Uterus (tissue), 4 donors: ENCODE measurements around the gene AMACR. TPM values are rescaled to one million over a fixed set of nuclear protein-coding genes. Genes with fewer than 3 reads are reported as not detected.

Experiments used
- DNase-seq, 2 donors: peaks; one replicate each; pipeline ENCODE4 v3.0.0-alpha.2; 2019 to 2020
- H3K27ac ChIP-seq, 2 donors: fragments of 200-600 bp; sonication (generic); 1 replicate in 1 of 2; 2 replicates in 1 of 2; pipeline ENCODE4 v1.5.1; 2016 to 2018
- H3K27me3 ChIP-seq, 2 donors: fragments of 200-600 bp; sonication (generic); one replicate each; pipeline ENCODE4 v1.5.1; 2018 to 2019; ENCODE audit warnings: control low read depth in 1 of 2
- H3K36me3 ChIP-seq, 2 donors: fragments of 200-600 bp; sonication (generic); one replicate each; pipeline ENCODE4 v1.5.1; 2019; ENCODE audit warnings: control low read depth in 1 of 2
- H3K4me1 ChIP-seq, 2 donors: fragments of 200-600 bp; sonication (generic); one replicate each; pipeline ENCODE4 v1.5.1; 2018 to 2019; ENCODE audit warnings: control low read depth in 1 of 2
- H3K4me3 ChIP-seq, 2 donors: fragments of 200-600 bp; sonication (generic); 1 replicate in 1 of 2; 2 replicates in 1 of 2; pipeline ENCODE4 v1.5.1; 2018 to 2019; ENCODE audit warnings: mild to moderate bottlenecking in 1 of 2
- H3K9me3 ChIP-seq, 2 donors: fragments of 200-600 bp; sonication (generic); one replicate each; pipeline ENCODE4 v1.5.1; 2019; ENCODE audit warnings: control low read depth in 1 of 2
- POLR2A ChIP-seq, 2 donors: fragments of 450-650 bp; IDR thresholded peaks; one replicate each; pipeline ENCODE4 v1.6.1; 2016; ENCODE audit warnings: antibody characterized with exemption in 2 of 2, mild to moderate bottlenecking in 1 of 2, moderate library complexity in 1 of 2
- intact Hi-C: fragments of 100-400 bp; cut with DNase I; formaldehyde crosslinking; loops from one replicate; pipeline ENCODE4 v1.15.1; 2023; ENCODE audit warnings: low total_unique reads
- total RNA-seq, 4 donors: library from RNA; depleted of rRNA in 3 of 4; stranded (reverse); fragments of >200 nt in 3 of 4; gene quantifications; one replicate each; pipeline versions ENCODE4 v1.1.0 to v1.2.4, GENCODE V29; 2014 to 2023
- TF ChIP-seq, protein P1 (sequence below), 4 experiments: fragments of 200-600 bp in 2 of 4; fragments of 450-650 bp in 2 of 4; sonication (generic) in 2 of 4; IDR thresholded peaks; one replicate each; pipeline ENCODE4 v1.5.1; 2016 to 2019; ENCODE audit warnings: antibody characterized with exemption in 4 of 4, mild to moderate bottlenecking in 2 of 4, moderate library complexity in 1 of 4
- donor health status: DM: yes; HTN: yes; CAD: no.

Gene AMACR
- total RNA-seq, 4 donors from 2014 or later = 7.9 to 14.9 (median 9.0) TPM

DNA sequence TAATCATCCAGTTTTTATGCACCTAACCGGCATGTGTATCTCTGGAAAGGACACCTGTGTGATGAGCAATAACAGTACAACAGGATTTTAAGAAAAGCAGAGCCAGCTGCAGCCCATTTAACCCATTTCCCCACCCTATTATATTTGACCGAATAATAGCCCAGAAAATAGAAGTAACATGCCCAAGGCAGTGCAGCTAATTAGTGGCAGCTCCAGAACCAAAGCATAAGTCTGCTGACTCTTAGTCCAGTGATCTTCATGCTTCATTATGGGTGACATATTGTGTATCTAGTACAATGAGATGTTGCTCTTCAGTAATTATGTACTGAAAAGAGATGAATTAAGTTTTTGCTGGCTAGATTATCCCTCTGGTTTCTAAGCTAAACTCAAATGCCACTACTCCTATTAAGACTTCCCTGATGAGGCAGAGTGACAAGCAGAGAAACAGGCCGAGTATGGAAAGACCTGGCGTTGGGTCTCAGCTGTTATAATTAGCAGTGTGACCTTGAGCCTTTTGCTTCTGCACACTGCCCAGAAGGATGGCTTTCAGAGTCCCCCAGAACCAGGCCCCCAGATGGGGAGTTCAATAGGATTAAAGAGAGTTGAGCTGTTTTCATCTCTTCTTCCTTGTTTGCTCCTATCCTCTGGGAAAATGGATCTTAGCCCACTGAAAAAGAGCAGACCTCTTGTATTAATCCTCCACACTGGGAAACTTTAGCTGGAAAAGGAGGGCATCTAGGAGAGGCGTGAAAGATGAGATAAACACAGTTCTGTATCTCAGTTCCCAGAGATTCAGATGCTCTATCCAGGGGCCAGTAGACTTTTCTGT is 45.9 kb upstream of the AMACR start:
- intact Hi-C loops = no loop called here
- Histone ChIP-seq H3K4me1 (no peaks in the 10 kb centered on the region), H3K27me3 (no peaks in the 10 kb centered on the region), H3K9me3 (no peaks in the 10 kb centered on the region), H3K27ac (no peak overlapping the region), H3K4me3 (no peak overlapping the region), H3K36me3 (no peaks in the 10 kb centered on the region)
- DNase-seq = no peak
- no peak for TF ChIP-seq POLR2A (IDR thresholded peaks at IDR 0.05)
- TF ChIP-seq, protein P1, sequence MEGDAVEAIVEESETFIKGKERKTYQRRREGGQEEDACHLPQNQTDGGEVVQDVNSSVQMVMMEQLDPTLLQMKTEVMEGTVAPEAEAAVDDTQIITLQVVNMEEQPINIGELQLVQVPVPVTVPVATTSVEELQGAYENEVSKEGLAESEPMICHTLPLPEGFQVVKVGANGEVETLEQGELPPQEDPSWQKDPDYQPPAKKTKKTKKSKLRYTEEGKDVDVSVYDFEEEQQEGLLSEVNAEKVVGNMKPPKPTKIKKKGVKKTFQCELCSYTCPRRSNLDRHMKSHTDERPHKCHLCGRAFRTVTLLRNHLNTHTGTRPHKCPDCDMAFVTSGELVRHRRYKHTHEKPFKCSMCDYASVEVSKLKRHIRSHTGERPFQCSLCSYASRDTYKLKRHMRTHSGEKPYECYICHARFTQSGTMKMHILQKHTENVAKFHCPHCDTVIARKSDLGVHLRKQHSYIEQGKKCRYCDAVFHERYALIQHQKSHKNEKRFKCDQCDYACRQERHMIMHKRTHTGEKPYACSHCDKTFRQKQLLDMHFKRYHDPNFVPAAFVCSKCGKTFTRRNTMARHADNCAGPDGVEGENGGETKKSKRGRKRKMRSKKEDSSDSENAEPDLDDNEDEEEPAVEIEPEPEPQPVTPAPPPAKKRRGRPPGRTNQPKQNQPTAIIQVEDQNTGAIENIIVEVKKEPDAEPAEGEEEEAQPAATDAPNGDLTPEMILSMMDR (IDR thresholded peaks at IDR 0.05) = no peak

DNA sequence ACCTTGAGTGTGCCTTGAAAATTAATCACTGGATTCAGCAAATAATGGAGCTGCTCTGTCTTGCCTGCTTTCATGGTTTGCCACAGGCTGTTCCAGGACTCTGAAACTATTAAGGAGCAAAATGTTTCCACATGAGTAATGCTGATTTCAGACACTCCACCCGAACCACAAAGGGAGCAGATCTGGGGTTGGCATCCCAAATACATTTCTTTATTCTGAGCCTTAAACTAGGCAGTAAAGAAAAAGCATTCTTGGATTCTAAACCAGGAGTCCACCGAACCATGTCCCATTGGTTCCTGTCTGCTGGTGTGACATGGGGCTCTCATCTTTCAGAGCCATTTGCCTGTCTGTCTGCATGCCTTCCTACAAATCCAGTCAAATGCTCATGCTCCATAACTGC is 45.3 kb upstream of the AMACR start:
- H3K4me3 ChIP-seq = no peak overlapping the region
- no peak for TF ChIP-seq POLR2A (IDR thresholded peaks at IDR 0.05)
- H3K36me3 ChIP-seq = no peaks in the 10 kb centered on the region
- H3K9me3 ChIP-seq = no peaks in the 10 kb centered on the region
- no peaks in the 10 kb centered on the region for H3K4me1 ChIP-seq
- intact Hi-C loops = no loop called here
- DNase-seq = no peak
- no peaks in the 10 kb centered on the region for H3K27me3 ChIP-seq
- no peak overlapping the region for H3K27ac ChIP-seq

DNA sequence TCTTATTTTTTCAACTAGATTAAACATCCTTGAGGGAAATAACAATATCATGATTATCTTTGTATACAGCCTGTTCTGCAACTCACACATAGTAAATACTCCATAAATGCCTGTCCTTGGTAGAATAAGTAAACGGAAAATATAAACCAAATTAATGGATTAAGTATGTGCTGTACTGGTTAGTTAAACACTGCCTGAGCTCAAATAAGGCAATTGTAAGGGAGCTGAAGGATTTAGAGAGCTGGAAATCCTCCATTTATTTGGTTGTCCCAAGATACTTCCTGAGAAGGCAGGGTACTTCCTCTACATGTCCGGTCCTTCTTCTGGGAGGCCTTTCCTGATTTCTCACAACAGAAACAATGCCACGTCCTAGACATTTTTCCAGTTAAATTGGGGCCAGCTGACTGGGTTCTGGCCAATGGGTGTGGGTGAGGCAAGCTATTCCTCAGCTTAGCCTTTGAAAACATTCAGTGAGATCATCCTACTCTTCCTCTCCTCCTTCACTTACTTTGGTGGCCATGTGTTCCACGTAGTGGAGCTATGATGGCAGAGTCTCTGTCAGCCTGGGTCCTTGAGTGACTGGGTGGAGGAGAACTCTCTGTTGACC is 43.6 kb upstream of the AMACR start:
- Histone ChIP-seq H3K36me3 (no peaks in the 10 kb centered on the region), H3K27ac (no peak overlapping the region), H3K4me3 (no peak overlapping the region), H3K4me1 (no peaks in the 10 kb centered on the region), H3K9me3 (no peaks in the 10 kb centered on the region), H3K27me3 (no peaks in the 10 kb centered on the region)
- TF ChIP-seq, protein P1 (IDR thresholded peaks at IDR 0.05) = no peak
- TF ChIP-seq POLR2A (IDR thresholded peaks at IDR 0.05) = no peak
- intact Hi-C loops = no loop called here
- DNase-seq = no peak

DNA sequence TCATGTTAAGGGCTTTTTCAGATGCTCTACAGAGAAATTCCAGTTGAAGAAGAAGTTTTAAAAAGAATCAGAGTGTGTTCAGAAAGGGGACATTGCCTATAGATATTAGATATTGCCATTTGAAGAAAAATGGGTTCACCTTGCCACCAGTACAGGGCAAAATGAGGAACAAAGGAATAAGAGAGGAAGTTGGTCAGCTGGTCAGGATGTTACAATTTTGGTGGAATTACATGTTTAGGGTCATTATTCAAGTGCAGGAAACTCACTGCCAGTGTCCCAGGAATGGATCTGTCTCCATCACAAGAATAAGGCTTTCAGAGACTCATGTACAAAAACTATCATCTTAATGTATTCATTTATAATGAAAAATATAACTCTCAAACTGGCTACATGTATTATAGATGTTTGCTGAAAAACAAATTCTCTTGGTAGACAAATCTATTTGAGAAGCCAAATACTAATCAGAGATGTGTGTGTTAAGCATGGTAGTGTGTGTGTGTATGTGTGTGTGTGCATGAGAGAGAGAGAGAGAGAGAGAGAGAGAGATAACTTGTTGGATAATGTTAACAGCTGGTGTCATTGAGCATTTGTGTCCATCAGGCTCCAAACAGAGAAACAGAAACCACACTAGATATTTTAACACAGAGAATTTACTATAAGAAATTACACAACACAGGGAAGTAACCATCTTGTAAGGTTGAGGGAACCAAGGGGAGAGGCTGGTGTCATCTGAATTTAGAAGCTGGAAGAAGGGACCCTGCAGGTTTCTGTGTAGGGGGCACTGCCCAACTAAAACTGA is 40.1 kb upstream of the AMACR start:
- Histone ChIP-seq H3K4me1 (no peaks in the 10 kb centered on the region), H3K4me3 (no peak overlapping the region), H3K36me3 (no peaks in the 10 kb centered on the region), H3K9me3 (no peaks in the 10 kb centered on the region), H3K27ac (no peak overlapping the region), H3K27me3 (no peaks in the 10 kb centered on the region)
- intact Hi-C loops = no loop called here
- DNase-seq = no peak
- TF ChIP-seq, protein P1 (IDR thresholded peaks at IDR 0.05) = no peak
- TF ChIP-seq POLR2A (IDR thresholded peaks at IDR 0.05) = no peak

DNA sequence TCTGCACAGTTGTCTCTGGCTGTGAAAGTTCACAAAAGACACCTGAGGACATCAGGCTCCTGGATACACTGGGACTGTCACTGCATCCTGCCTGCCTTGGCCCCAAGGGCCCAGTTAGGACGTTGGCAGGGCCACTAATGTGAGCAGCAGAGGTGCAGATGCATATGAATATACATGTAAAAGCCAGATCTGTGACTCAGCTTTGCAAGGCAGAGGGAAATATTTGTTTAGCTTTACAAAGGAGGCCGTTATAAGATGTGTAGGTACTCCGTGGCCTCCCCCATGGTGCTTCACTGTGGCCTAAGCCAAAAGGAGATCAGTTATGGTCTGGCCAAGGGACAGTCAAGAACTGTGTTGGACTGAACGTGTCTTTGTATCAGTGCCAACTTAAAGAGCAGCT is 39.3 kb upstream of the AMACR start:
- H3K27ac ChIP-seq = no peak overlapping the region
- no peak overlapping the region for H3K4me3 ChIP-seq
- no peaks in the 10 kb centered on the region for H3K27me3 ChIP-seq
- H3K9me3 ChIP-seq = no peaks in the 10 kb centered on the region
- no peaks in the 10 kb centered on the region for H3K36me3 ChIP-seq
- no peak for DNase-seq
- no peaks in the 10 kb centered on the region for H3K4me1 ChIP-seq
- intact Hi-C loops = no loop called here
- TF ChIP-seq POLR2A (IDR thresholded peaks at IDR 0.05) = no peak
- TF ChIP-seq, protein P1 (IDR thresholded peaks at IDR 0.05) = no peak
